CD14-positive monocyte (primary cell): Measurements from ENCODE around the gene RPS25. TPM values are rescaled to one million over a fixed set of nuclear protein-coding genes. Genes with fewer than 3 reads are reported as not detected.

Experiments
- DNase-seq, 3 donors: peaks; one replicate each; pipeline ENCODE4 v3.0.0-alpha.2; 2011 to 2022
- H2AFZ ChIP-seq: 2 replicates; pipeline ENCODE4 v1.6.0; 2012; ENCODE audit warnings: mild to moderate bottlenecking, low read depth, low read length, inconsistent platforms; ENCODE audit not compliant: insufficient read depth, poor library complexity, severe bottlenecking
- H3K27ac ChIP-seq, 2 donors: 1 replicate in 1 of 2; 2 replicates in 1 of 2; pipeline ENCODE4 v1.5.1; 2012 to 2013; ENCODE audit warnings: low read length in 2 of 2, control low read depth in 1 of 2, inconsistent platforms in 1 of 2, low read depth in 1 of 2, mild to moderate bottlenecking in 1 of 2
- H3K27me3 ChIP-seq, 2 donors: one replicate each; pipeline versions ENCODE4 v1.6.0 to v1.6.1; 2011 to 2013; ENCODE audit warnings: low read length in 2 of 2; ENCODE audit not compliant: control insufficient read depth in 2 of 2, insufficient read depth in 2 of 2
- H3K36me3 ChIP-seq, 2 donors: replicated peaks in 1 of 2; 1 replicate in 1 of 2; 2 replicates in 1 of 2; pipeline versions ENCODE4 v1.5.1 to v1.6.1; 2012 to 2013; ENCODE audit warnings: low read length in 2 of 2, control low read depth in 1 of 2, inconsistent platforms in 1 of 2, mild to moderate bottlenecking in 1 of 2; ENCODE audit not compliant: insufficient read depth in 2 of 2, control insufficient read depth in 1 of 2
- H3K4me1 ChIP-seq, 2 donors: 1 replicate in 1 of 2; 2 replicates in 1 of 2; pipeline versions ENCODE4 v1.5.1 to v1.6.1; 2012 to 2013; ENCODE audit warnings: low read length in 2 of 2, control low read depth in 1 of 2, inconsistent platforms in 1 of 2, mild to moderate bottlenecking in 1 of 2, moderate library complexity in 1 of 2; ENCODE audit not compliant: insufficient read depth in 2 of 2, control insufficient read depth in 1 of 2
- H3K4me2 ChIP-seq: replicated peaks from 2 replicates; pipeline ENCODE3; 2012; ENCODE audit warnings: low read length, moderate library complexity, mild to moderate bottlenecking; ENCODE audit not compliant: poor library complexity, severe bottlenecking; ENCODE audit errors: extremely low read depth
- H3K4me3 ChIP-seq, 3 experiments: fragments of 200-600 bp in 1 of 3; sonication (generic) in 1 of 3; replicated peaks in 1 of 3; 1 replicate in 2 of 3; 2 replicates in 1 of 3; pipeline ENCODE4 v1.5.1; 2011 to 2013; ENCODE audit warnings: low read length in 3 of 3, mild to moderate bottlenecking in 3 of 3, control low read depth in 2 of 3, low read depth in 2 of 3, inconsistent platforms in 1 of 3, moderate library complexity in 1 of 3
- H3K79me2 ChIP-seq: 2 replicates; pipeline ENCODE4 v1.6.0; 2012; ENCODE audit warnings: mild to moderate bottlenecking, control low read depth, inconsistent platforms, low read length, moderate library complexity; ENCODE audit not compliant: insufficient read depth
- H3K9ac ChIP-seq: 2 replicates; pipeline ENCODE4 v1.6.0; 2017; ENCODE audit warnings: low read length, mild to moderate bottlenecking; ENCODE audit not compliant: insufficient read depth, poor library complexity, severe bottlenecking
- H3K9me3 ChIP-seq, 2 donors: replicated peaks in 1 of 2; 1 replicate in 1 of 2; 2 replicates in 1 of 2; pipeline versions ENCODE4 v1.5.1 to v1.6.1; 2012 to 2013; ENCODE audit warnings: low read length in 2 of 2, control low read depth in 1 of 2; ENCODE audit not compliant: control insufficient read depth in 1 of 2, insufficient read depth in 1 of 2
- H4K20me1 ChIP-seq: 2 replicates; pipeline ENCODE4 v1.6.0; 2012; ENCODE audit warnings: mild to moderate bottlenecking, low read length, control low read depth, moderate library complexity; ENCODE audit not compliant: insufficient read depth
- H3K27ac Mint-ChIP-seq, 7 donors: one replicate each; pipeline ENCODE4 v1.8.0; 2020; ENCODE audit warnings: mild to moderate bottlenecking in 7 of 7, mixed read lengths in 7 of 7, moderate library complexity in 6 of 7, inconsistent platforms in 2 of 7
- H3K27me3 Mint-ChIP-seq, 3 donors: one replicate each; pipeline ENCODE4 v1.8.0; 2021 to 2022; ENCODE audit warnings: low read depth in 3 of 3, mild to moderate bottlenecking in 3 of 3, mixed read lengths in 3 of 3, moderate library complexity in 3 of 3, inconsistent platforms in 1 of 3
- H3K36me3 Mint-ChIP-seq, 2 donors: one replicate each; pipeline ENCODE4 v1.8.0; 2020; ENCODE audit warnings: mixed read lengths in 2 of 2, inconsistent platforms in 1 of 2, mild to moderate bottlenecking in 1 of 2
- H3K4me1 Mint-ChIP-seq: one replicate; pipeline ENCODE4 v1.8.0; 2020; ENCODE audit warnings: mild to moderate bottlenecking, mixed read lengths
- H3K4me3 Mint-ChIP-seq, 2 donors: one replicate each; pipeline ENCODE4 v1.8.0; 2020; ENCODE audit warnings: mild to moderate bottlenecking in 2 of 2, mixed read lengths in 2 of 2, moderate library complexity in 1 of 2
- H3K9me3 Mint-ChIP-seq, 7 donors: one replicate each; pipeline ENCODE4 v1.8.0; 2020 to 2022; ENCODE audit warnings: mixed read lengths in 7 of 7, mild to moderate bottlenecking in 6 of 7, moderate library complexity in 6 of 7, inconsistent platforms in 2 of 7
- WGBS: methylation state at CpG from one replicate; pipeline ENCODE4 v1.1.5; 2013; ENCODE audit warnings: missing lambda C conversion rate; ENCODE audit not compliant: insufficient coverage; 5-methylcytosine and 5-hydroxymethylcytosine counted together
- intact Hi-C, 2 donors: fragments of 100-400 bp; cut with micrococcal nuclease; formaldehyde crosslinking; loops; one replicate each; pipeline versions ENCODE4 v1.15.0 to v1.15.1; 2023
- polyA plus RNA-seq, 3 donors: library from polyadenylated mRNA; depleted of rRNA in 1 of 3; unstranded in 2 of 3; stranded (reverse) in 1 of 3; fragments of 300-500 nt in 2 of 3; fragments of >200 nt in 1 of 3; fragmentation: Illumina TruSeq in 2 of 3; gene quantifications; 1 replicate in 2 of 3; 2 replicates in 1 of 3; pipeline ENCODE4 v1.2.3, GENCODE V29; 2012 to 2021
- TF ChIP-seq, protein P1 (sequence below): fragments of 200-600 bp; IDR thresholded peaks from one replicate; pipeline ENCODE4 v1.8.0; 2022; ENCODE audit warnings: antibody characterized with exemption, mild to moderate bottlenecking

RPS25 gene
- polyA plus RNA-seq, 3 donors = 1,137 to 1,336 (median 1,264) TPM

DNA sequence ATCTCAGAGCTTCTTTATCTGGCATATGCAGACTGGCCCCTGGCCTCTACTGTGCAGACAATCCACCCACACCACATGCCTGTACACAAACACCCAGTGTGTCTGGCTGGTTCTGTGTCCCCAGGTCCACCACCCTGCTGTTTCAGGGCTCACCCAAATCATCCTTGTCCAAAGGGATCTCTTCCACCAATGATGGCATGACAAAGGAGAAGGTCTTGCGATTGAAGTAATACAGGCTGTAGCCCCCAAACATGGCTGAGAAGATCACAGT lies 10.9 kb upstream of the RPS25 start:
- TF ChIP-seq, protein P1, sequence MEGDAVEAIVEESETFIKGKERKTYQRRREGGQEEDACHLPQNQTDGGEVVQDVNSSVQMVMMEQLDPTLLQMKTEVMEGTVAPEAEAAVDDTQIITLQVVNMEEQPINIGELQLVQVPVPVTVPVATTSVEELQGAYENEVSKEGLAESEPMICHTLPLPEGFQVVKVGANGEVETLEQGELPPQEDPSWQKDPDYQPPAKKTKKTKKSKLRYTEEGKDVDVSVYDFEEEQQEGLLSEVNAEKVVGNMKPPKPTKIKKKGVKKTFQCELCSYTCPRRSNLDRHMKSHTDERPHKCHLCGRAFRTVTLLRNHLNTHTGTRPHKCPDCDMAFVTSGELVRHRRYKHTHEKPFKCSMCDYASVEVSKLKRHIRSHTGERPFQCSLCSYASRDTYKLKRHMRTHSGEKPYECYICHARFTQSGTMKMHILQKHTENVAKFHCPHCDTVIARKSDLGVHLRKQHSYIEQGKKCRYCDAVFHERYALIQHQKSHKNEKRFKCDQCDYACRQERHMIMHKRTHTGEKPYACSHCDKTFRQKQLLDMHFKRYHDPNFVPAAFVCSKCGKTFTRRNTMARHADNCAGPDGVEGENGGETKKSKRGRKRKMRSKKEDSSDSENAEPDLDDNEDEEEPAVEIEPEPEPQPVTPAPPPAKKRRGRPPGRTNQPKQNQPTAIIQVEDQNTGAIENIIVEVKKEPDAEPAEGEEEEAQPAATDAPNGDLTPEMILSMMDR = no peak
- no peaks in the 10 kb centered on the region for H3K9me3 Mint-ChIP-seq
- intact Hi-C loops = no loop called here
- Histone ChIP-seq H2AFZ (peak overlapping the region; percentile 100), H4K20me1 (no peaks in the 10 kb centered on the region), H3K27ac (no peak overlapping the region), H3K4me2 (no peak overlapping the region), H3K9me3 (no peaks in the 10 kb centered on the region), H3K9ac (no peak overlapping the region), H3K4me1 (peaks cover 8 to 15% of the 10 kb centered on the region in 2 donors), H3K36me3 (peaks cover 16 to 26% of the 10 kb centered on the region in 2 donors), H3K79me2 (peaks cover 3% of the 10 kb centered on the region), H3K27me3 (no peaks in the 10 kb centered on the region), H3K4me3 (no peak overlapping the region)
- no peak overlapping the region for H3K4me3 Mint-ChIP-seq
- 100% methylated on average over 1 of the region's 1 CpG for WGBS
- no peaks in the 10 kb centered on the region for H3K27me3 Mint-ChIP-seq
- DNase-seq = no peak
- peaks cover 16% of the 10 kb centered on the region for H3K4me1 Mint-ChIP-seq
- peak overlapping the region in 2 of 7 donors; percentile 3 to 13 for H3K27ac Mint-ChIP-seq
- H3K36me3 Mint-ChIP-seq = peaks cover 24 to 26% of the 10 kb centered on the region in 2 donors

DNA sequence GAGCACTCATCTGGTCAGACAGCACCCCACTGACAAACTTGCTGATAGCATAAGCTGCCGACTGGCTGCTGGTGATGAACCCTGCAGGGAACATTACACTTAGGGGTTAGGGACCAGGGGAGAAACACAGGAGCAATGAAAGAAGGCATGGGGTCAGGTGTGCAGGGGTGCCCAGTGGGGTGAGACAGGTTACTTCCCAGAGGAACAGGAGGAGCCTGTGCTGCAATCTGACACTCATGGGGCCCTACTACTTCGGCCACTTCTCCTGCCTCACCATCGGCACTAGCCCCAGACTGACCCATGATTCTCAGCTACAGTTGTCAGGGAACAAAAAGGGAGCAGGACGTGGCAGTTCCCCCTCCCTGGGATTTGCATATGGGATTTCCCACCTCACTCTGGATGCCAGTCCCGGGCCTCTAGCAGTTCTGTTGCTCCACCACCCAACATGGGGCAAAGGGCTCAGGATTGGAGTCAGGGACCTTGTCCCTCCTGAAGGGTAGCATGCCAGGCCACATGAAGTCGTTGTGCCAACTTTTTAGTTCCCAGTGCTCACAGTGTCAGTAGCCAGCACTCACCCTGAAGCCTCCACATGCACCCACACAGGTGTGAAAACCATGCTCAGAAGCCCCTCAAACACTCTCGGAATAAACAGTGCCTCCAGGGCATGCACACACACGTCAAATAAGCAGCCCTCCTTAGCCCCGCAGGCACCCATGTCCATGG lies 10.4 kb upstream of the RPS25 start:
- Histone ChIP-seq H4K20me1 (no peaks in the 10 kb centered on the region), H3K4me2 (no peak overlapping the region), H2AFZ (no peak overlapping the region), H3K9me3 (no peaks in the 10 kb centered on the region), H3K27me3 (no peaks in the 10 kb centered on the region), H3K27ac (no peak overlapping the region), H3K4me3 (no peak overlapping the region), H3K4me1 (peaks cover 8 to 15% of the 10 kb centered on the region in 2 donors), H3K79me2 (peaks cover 3% of the 10 kb centered on the region), H3K36me3 (peaks cover 21 to 30% of the 10 kb centered on the region in 2 donors), H3K9ac (no peak overlapping the region)
- TF ChIP-seq, protein P1 = no peak
- H3K36me3 Mint-ChIP-seq = peaks cover 29 to 31% of the 10 kb centered on the region in 2 donors
- intact Hi-C loops = no loop called here
- no peak overlapping the region for H3K4me3 Mint-ChIP-seq
- DNase-seq = no peak
- H3K27ac Mint-ChIP-seq = peak overlapping the region in 1 of 7 donors; percentile 3
- H3K27me3 Mint-ChIP-seq = no peaks in the 10 kb centered on the region
- H3K9me3 Mint-ChIP-seq = no peaks in the 10 kb centered on the region
- H3K4me1 Mint-ChIP-seq = peaks cover 16% of the 10 kb centered on the region
- 98% methylated on average over 6 of the region's 9 CpGs for WGBS
